ENCODE data around the gene TPM3.
"Not testable (repeated sequence)": the region's sequence is repeated elsewhere in the genome, so short reads cannot be mapped to it uniquely, and the experiment has no call there.

Gene TPM3

DNA sequence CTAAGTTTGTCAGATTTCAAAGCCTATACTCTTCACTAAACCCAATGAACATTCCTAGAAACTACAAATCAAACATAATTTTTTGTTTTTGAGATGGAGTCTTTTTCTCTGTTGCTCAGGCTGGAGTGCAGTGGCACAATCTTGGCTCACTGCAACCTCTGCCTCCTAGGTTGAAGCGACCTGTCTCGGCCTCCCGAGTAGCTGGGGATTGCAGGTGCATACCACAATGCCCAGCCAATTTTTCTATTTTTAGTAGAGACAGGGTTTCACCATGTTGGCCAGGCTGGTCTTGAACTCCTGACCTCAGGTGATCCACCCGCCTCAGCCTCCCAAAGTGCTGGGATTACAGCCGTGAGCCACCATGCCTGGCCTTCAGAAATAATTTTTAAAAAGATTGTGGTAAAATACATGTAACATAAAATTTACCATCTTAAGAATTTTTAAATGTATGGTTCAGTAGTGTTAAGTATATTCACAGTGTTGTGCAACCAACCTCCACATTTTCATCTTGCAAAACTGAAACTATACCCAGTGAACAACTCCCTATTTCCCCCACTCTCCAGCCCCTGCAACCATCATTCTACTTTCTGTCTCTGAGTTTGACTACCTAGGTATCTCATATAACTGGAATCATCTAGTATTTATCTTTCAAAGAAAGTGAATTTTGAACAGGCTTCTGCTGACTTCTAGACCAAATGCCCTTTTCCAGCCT lies 16.9 kb upstream of the TPM3 start:
- Mint-ChIP-seq H3K36me3 (ENCODE audit: low read depth) (peaks cover 66% of the 10 kb centered on the region), H3K4me3 (no peak overlapping the region), H3K4me1 (no peaks in the 10 kb centered on the region), H3K9me3 (no peaks in the 10 kb centered on the region), H3K27me3 (ENCODE audit: low read depth) (no peaks in the 10 kb centered on the region), H3K27ac (no peak overlapping the region)
- TF ChIP-seq, protein P1, sequence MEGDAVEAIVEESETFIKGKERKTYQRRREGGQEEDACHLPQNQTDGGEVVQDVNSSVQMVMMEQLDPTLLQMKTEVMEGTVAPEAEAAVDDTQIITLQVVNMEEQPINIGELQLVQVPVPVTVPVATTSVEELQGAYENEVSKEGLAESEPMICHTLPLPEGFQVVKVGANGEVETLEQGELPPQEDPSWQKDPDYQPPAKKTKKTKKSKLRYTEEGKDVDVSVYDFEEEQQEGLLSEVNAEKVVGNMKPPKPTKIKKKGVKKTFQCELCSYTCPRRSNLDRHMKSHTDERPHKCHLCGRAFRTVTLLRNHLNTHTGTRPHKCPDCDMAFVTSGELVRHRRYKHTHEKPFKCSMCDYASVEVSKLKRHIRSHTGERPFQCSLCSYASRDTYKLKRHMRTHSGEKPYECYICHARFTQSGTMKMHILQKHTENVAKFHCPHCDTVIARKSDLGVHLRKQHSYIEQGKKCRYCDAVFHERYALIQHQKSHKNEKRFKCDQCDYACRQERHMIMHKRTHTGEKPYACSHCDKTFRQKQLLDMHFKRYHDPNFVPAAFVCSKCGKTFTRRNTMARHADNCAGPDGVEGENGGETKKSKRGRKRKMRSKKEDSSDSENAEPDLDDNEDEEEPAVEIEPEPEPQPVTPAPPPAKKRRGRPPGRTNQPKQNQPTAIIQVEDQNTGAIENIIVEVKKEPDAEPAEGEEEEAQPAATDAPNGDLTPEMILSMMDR (IDR thresholded peaks at IDR 0.05; ENCODE audit: unreplicated experiment in 3 of 3), result no peak

DNA sequence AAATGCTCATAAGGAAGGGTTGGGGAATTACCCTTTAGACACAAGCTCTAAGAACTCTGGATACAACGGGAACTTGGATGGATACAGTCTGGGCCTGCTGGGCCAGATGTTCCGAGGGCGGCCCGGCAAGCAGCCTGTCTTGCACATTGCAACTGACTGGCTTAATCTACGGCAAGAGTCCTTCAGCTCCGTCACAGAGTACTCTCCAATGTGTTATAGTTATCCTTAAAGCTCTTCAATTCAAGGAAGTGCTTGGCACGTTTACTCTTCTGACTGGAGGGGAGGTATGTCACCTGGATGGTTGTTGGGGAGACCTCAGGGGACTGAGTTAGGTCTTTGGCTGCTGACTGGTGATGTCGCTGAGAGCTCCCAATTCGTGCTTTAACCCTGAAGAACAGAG lies 15.4 kb upstream of the TPM3 start:
- peaks cover 52% of the 10 kb centered on the region for H3K36me3 Mint-ChIP-seq (ENCODE audit: low read depth)
- TF ChIP-seq, protein P1 (IDR thresholded peaks at IDR 0.05; ENCODE audit: unreplicated experiment in 3 of 3), result no peak
- no peaks in the 10 kb centered on the region for H3K9me3 Mint-ChIP-seq
- no peaks in the 10 kb centered on the region for H3K4me1 Mint-ChIP-seq
- no peak overlapping the region for H3K27ac Mint-ChIP-seq
- H3K27me3 Mint-ChIP-seq (ENCODE audit: low read depth), result no peaks in the 10 kb centered on the region
- H3K4me3 Mint-ChIP-seq, result no peak overlapping the region

DNA sequence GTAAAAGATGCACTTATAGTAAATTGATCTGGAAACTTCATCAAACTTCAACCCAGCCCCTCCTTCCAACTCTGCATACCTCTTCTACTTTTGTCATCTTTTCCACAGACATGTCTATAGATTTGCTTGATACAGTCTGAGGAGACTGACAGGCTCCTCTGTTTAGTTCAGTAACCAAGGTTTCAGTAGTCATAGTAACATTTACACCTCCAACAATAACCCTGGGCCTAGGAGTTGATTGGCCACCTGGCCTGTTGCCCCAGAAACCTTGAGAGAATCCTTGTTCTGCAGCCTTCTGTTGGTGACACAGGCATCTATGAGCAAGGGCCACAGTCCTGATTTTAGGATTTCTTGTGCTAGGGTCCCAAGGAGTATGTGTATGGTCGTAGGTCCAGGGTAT lies 14.3 kb upstream of the TPM3 start, which contains the start of gene CFAP141:
TSS of gene CFAP141 (minus strand) at position 138 of the 400 bp plus-strand sequence. CDS start at position 112, 26 bp downstream.
- TF ChIP-seq, protein P1 (IDR thresholded peaks at IDR 0.05; ENCODE audit: unreplicated experiment in 3 of 3), result no peak
- Mint-ChIP-seq H3K4me3 (no peak within 1 kb of the TSS), H3K27ac (peak within 1 kb of the TSS in 2 of 3 experiments; percentile 26 to 75), H3K4me1 (no peaks in the 10 kb centered on the region), H3K36me3 (ENCODE audit: low read depth) (peaks cover 44% of the 10 kb centered on the region), H3K27me3 (ENCODE audit: low read depth) (no peaks in the 10 kb centered on the region), H3K9me3 (no peaks in the 10 kb centered on the region)

GRCh38 chr1:154205778-154206177 lies 13.9 kb upstream of the TPM3 start:
- Mint-ChIP-seq H3K36me3 (ENCODE audit: low read depth) (peaks cover 43% of the 10 kb centered on the region), H3K27ac (peak overlapping the region in 2 of 3 experiments; percentile 26 to 75)
- not testable (repeated sequence) for H3K27me3 Mint-ChIP-seq (ENCODE audit: low read depth); H3K4me1 Mint-ChIP-seq; H3K4me3 Mint-ChIP-seq; H3K9me3 Mint-ChIP-seq

GRCh38 chr1:154199563-154199879 lies 7.6 kb upstream of the TPM3 start:
- Mint-ChIP-seq H3K27me3 (ENCODE audit: low read depth) (no peaks in the 10 kb centered on the region), H3K27ac (no peak overlapping the region), H3K36me3 (ENCODE audit: low read depth) (no peaks in the 10 kb centered on the region), H3K4me1 (peaks cover 16% of the 10 kb centered on the region), H3K4me3 (no peak overlapping the region), H3K9me3 (no peaks in the 10 kb centered on the region)
- TF ChIP-seq, protein P1 (IDR thresholded peaks at IDR 0.05; ENCODE audit: unreplicated experiment in 3 of 3), result no peak

DNA sequence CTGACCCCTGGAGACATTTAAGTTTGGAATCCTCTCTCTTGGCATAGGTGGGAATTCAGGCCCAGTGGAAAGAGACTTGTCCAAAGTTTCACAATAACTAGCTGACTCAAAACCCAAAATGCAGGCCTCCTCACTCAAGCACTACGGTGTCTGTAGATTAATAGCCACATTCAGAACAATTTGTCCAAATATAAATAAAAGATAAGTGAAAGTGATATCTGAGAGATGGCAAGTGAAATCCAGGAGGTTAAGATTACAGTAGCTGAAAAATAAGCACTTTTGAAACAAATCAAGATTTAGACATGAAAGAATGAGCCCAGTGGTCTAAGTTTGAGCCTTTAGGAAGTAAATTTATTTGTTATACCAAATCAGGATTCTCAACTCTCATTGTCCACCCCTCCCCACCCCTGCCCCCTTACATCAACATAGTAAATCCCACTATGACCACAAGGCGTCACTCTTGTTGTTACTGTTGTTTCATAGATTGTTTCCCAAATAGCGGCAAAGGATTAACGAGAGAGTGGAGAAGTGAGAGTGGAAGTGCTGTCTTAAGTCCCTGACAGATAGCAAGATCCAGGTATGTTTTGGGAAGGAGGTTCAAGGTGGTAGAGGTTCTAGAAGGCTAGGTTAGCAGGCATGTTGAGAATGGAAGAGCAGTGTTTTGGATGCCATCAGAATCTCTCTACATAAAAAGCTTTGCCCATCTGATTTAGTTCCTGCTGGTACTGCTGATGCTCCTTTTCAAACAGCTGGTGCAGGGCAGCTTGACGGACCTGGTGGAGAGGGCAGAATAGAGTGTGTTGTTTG lies 7.1 kb upstream of the TPM3 start:
- Mint-ChIP-seq H3K27ac (no peak overlapping the region), H3K36me3 (ENCODE audit: low read depth) (no peaks in the 10 kb centered on the region), H3K9me3 (no peaks in the 10 kb centered on the region), H3K4me3 (no peak overlapping the region), H3K4me1 (peaks cover 19% of the 10 kb centered on the region), H3K27me3 (ENCODE audit: low read depth) (peaks cover 4% of the 10 kb centered on the region)
- TF ChIP-seq, protein P1 (IDR thresholded peaks at IDR 0.05; ENCODE audit: unreplicated experiment in 3 of 3), result peak; percentile 50 to 59 (median 59)
